ENCODE results near the gene GABBR2.
A peak's percentile ranks its signal among the peaks of the same experiment; 100 is the strongest.

The GABBR2 gene

DNA sequence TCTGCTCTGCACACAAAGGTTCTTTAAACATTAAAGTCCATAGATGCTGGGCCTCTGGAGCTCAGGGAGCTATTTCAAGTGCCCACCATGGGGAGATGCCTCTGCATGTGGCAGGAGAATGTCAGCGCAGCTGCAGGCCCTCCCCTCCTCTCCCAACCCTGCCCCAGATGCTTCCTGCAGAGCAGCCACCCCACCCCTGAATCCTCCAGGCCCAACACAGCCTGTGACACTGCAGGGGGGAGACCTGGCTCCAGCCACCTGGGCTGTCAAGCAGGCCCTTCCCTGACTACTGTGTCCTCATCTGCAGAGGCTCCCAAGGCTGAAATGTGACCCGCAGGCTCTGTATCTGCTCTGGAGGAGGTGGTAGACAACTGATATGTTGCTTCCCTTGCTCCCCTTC lies 213.9 kb downstream of the GABBR2 start:
- H3K4me3 ChIP-seq (replicated peaks; ENCODE audit: low read depth, low read length), result no peak overlapping the region
- DNase-seq (ENCODE audit: low read depth), result no peak
- TF ChIP-seq, protein P1, sequence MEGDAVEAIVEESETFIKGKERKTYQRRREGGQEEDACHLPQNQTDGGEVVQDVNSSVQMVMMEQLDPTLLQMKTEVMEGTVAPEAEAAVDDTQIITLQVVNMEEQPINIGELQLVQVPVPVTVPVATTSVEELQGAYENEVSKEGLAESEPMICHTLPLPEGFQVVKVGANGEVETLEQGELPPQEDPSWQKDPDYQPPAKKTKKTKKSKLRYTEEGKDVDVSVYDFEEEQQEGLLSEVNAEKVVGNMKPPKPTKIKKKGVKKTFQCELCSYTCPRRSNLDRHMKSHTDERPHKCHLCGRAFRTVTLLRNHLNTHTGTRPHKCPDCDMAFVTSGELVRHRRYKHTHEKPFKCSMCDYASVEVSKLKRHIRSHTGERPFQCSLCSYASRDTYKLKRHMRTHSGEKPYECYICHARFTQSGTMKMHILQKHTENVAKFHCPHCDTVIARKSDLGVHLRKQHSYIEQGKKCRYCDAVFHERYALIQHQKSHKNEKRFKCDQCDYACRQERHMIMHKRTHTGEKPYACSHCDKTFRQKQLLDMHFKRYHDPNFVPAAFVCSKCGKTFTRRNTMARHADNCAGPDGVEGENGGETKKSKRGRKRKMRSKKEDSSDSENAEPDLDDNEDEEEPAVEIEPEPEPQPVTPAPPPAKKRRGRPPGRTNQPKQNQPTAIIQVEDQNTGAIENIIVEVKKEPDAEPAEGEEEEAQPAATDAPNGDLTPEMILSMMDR (IDR thresholded peaks at IDR 0.05; ENCODE audit: low read length, missing control alignments), result no peak

DNA sequence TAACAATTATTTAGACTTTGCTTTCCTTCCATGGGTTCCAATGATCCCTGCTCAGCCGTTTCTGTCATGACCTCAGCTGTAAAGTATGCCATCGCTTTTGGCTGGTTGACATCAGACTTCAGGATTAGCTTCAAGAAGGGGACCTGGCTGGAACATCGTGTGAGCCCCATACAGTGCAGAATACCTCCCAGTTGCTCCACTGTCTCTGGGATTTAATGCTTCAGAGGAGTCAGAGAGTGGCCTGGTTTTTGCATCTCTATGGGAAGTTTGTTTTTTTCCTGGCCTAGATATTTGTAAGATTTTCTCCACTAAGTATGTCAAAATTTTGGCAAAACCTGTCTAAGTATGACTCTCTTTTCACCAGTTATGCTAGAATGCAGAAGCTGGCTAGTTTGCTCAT lies 216.9 kb downstream of the GABBR2 start:
- peak; percentile 70 for DNase-seq (ENCODE audit: low read depth)
- TF ChIP-seq, protein P1 (IDR thresholded peaks at IDR 0.05; ENCODE audit: low read length, missing control alignments), result no peak
- no peak overlapping the region for H3K4me3 ChIP-seq (replicated peaks; ENCODE audit: low read depth, low read length)

- TF ChIP-seq, protein P1 (IDR thresholded peaks at IDR 0.05; ENCODE audit: low read length, missing control alignments), result no peak
- no peak for DNase-seq (ENCODE audit: low read depth)
- no peak overlapping the region for H3K4me3 ChIP-seq (replicated peaks; ENCODE audit: low read depth, low read length)
Observed at GRCh38 chr9:98491231-98491651, 217.5 kb downstream of the GABBR2 start.

DNA sequence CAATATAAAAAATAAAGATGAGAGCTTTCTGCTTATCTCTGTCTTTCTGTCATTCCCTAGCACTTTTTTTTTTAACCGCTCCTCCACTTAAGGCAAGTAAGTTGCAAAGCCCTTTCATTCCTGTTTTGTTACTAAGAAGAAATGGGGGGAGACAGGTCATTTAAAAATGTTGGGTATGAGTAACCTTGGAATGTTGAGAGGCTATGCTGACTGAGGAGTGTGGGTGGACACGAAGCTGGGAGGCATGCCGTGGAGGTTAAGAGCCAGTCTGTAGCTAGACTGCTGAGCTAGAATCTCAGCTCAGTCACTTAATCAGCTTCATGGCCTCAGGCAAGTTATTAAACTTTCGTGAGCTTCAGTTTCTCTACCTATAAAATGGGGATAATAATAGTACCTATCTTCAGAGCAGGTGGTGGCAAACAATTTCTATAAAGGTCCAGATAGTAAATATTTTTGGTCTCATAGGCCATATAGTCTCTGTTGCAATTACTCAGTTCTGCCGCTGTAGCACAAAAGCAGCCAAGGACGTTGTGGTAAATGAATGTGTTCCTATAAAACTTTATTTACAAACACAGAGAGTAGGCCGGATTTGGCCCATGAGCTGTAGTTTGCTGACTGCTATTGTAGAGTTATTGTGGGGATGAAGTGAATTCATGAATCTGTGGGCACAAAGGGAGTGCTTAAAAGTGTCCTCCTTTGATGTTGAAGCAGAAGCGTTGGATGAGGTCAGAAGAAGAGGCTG lies 220.0 kb downstream of the GABBR2 start:
- peak; percentile 90 for DNase-seq (ENCODE audit: low read depth)
- no peak overlapping the region for H3K4me3 ChIP-seq (replicated peaks; ENCODE audit: low read depth, low read length)
- TF ChIP-seq, protein P1 (IDR thresholded peaks at IDR 0.05; ENCODE audit: low read length, missing control alignments), result peak; percentile 13

GRCh38 chr9:98485706-98486105 lies 223.0 kb downstream of the GABBR2 start:
- H3K4me3 ChIP-seq (replicated peaks; ENCODE audit: low read depth, low read length), result no peak overlapping the region
- TF ChIP-seq, protein P1 (IDR thresholded peaks at IDR 0.05; ENCODE audit: low read length, missing control alignments), result no peak

GRCh38 chr9:98484162-98484561 lies 224.6 kb downstream of the GABBR2 start:
- TF ChIP-seq, protein P1 (IDR thresholded peaks at IDR 0.05; ENCODE audit: low read length, missing control alignments), result peak; percentile 45
- DNase-seq (ENCODE audit: low read depth), result peak; percentile 63

More at GRCh38 chr9:98485706-98486105, 223.0 kb downstream of the GABBR2 start:
- DNase-seq (ENCODE audit: low read depth), result no peak

DNA sequence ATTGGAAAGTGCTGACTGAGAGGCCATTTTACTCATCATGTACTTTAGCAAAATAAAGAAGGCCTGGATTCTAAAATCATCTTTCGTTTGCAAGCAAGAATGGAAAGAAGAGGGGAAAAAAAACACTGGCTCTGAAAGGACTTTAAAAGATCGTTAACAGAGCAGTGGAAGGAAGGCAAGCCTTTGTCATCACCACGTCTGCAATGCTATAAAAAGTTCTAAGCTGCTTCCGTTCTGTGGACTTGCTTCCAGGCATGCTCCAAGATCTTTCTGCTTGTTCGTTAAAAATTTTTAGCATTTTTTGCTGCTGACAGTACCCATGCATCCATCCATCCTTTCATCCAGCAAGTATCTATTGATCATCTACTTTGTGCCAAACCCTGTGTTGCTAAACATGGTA lies 226.5 kb downstream of the GABBR2 start:
- no peak overlapping the region for H3K4me3 ChIP-seq (replicated peaks; ENCODE audit: low read depth, low read length)
- TF ChIP-seq, protein P1 (IDR thresholded peaks at IDR 0.05; ENCODE audit: low read length, missing control alignments), result no peak
- DNase-seq (ENCODE audit: low read depth), result peak; percentile 37

More at GRCh38 chr9:98484162-98484561, 224.6 kb downstream of the GABBR2 start:
- no peak overlapping the region for H3K4me3 ChIP-seq (replicated peaks; ENCODE audit: low read depth, low read length)

All from fibroblast of pulmonary artery (primary cell).